Peyer's patch (tissue), 4 donors: ENCODE measurements around the gene CENPW.

ENCODE experiments used
- CTCF ChIP-seq, 6 experiments: fragments of 450-650 bp in 4 of 6; fragments of 200-600 bp in 2 of 6; sonication (generic) in 1 of 6; IDR thresholded peaks; one replicate each; pipeline ENCODE4 v1.5.1; 2017 to 2019; ENCODE audit warnings: antibody characterized with exemption in 6 of 6, mild to moderate bottlenecking in 3 of 6, moderate library complexity in 1 of 6
- POLR2A ChIP-seq, 2 donors: fragments of 450-650 bp; IDR thresholded peaks; one replicate each; pipeline ENCODE4 v1.5.1; 2017; ENCODE audit warnings: antibody characterized with exemption in 2 of 2, mild to moderate bottlenecking in 2 of 2, moderate library complexity in 2 of 2

DNA sequence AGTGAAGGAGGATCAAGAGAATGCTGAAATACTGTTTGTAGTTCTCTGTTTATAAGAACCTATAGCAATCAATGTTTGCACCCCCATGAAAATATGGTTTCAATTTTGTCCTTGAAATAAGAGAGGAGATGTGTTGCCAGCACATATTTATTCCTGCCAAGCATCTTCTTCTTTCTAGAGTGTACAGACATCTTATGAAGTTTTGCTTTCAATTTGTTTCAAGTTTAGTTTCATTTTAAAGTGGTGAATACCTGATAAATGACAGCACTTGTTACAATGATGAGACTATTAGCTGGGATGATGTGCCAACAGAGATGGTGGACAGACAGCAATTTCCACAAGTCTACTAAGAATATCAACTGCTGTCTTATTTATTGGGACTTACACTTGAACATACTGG is 39.2 kb upstream of the CENPW start:
- no peak for TF ChIP-seq CTCF (IDR thresholded peaks at IDR 0.05)
- no peak for TF ChIP-seq POLR2A (IDR thresholded peaks at IDR 0.05)
